CD4-positive, alpha-beta T cell treated with Interferon gamma for 1 hour (primary cell): ENCODE data around the gene ZNF282.
"Not testable (repeated sequence)": the region's sequence is repeated elsewhere in the genome, so short reads cannot be mapped to it uniquely, and the experiment has no call there.

Experiments used
- DNase-seq: peaks from one replicate; pipeline ENCODE4 v3.0.0-alpha.2; 2020

ZNF282 gene

DNA sequence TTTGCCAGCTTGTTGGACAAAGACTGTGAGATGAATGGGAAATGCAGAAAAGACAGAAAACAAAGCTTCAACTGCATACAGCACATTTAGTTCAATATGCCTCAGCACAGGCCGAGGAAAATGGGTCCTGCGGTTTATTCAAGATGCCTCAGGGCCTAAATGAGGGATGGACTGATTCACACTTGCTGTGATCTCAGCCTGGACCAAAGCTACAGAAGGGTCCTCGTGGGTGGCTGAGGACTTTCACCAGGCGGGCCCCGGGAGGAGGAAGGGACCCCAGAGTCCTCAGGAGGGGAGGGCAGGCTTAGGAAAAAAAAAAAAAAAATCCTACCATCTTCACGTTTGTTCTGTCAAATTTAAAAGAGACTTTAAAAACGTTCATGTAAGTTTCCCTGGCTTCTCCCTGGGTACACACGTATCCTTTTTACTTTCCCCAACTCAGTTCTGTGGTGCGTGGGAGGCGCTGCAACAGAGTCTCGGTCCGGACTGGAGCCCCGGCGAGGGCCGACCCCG lies 66.0 kb downstream of the ZNF282 start:
- DNase-seq, result no peak

DNA sequence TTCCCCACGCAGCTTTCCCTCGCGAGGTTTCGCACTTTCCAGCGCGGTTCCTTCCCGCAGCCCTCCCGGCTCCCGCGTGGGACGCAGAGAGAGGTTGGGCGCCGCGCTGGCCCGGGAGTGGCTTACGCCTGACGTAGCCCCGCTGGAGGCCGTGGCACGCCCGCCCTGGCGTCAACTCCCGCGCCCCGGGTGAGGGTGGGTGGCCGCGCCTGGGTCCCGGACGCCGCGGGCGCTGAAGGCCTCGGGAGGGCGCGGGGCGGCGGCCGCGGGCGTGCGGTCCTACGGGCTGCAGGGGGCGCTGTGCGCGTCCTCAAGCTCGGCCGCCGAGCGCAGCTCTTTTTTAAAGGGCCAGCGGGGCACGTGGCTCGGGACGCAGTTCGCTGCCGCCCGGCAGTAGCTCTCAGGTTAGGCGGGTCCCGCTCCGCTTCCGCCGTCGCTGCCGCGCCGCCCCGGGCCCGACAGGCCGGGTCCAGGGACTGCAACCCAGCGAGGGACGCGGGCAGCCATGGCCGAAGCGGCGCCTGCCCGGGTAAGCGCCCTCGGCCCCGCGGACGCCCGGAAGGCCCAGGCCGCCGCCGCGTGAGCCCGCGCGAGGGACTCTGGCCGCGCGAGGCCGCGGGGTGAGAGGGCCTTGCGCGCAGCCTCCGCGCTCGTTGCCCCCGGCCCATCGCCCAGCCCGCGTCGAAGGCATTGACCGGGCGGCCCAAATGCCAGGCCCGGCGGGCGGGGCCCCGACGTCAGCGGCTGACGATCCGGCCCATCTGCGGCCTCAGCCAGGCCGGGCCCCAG lies 66.7 kb downstream of the ZNF282 start, which contains the start of gene ZNF783:
Gene ZNF783, plus strand, starts transcription at position 368 of the 789 bp plus-strand sequence. Its CDS starts 138 bp downstream, at position 506.
- DNase-seq, result peak; percentile 87

GRCh38 chr7:149266451-149266850 lies 71.1 kb downstream of the ZNF282 start:
- DNase-seq, result no peak

DNA sequence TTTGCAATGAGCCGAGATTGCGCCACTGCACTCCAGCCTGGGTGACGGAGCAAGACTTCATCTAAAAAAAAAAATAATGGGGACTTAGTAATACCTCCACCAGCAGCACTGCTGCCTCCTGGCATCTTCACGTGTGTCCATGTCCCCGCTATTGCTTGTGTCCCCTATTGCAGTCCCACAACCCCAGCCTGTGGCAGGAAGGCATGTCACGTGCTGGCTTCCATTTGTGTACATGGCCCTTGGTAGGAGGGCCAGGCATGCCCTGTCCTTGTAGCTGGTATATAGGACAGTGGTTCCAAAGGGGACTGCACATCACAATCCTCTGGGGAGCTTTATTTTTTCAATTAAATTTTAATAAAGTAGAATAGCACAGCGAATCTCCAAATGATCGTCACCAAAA lies 72.4 kb downstream of the ZNF282 start:
- no peak for DNase-seq

DNA sequence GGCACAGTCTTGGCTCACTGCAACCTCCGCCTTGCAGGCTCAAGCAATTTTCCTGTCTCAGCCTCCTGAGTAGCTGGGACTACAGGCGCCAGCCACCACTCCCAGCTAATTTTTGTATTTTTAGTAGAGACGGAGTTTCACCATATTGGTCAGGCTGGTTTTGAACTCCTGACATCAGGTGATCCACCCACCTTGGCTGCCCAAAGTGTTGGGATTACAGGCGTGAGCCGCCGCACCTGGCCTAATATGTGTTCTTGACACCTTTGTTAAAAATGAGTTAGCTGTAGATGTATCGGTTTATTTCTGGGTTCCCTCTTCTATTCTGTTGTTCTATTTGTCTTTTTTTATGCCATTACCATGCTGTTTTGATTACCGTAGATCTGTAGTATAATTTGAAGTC lies 79.1 kb downstream of the ZNF282 start:
- not testable (repeated sequence) for DNase-seq
